Measurements from ENCODE around the gene NXF1. TPM values are rescaled to one million over a fixed set of nuclear protein-coding genes. Genes with fewer than 3 reads are reported as not detected.

The NXF1 gene
- total and polyA plus RNA-seq, 2 of the 13 experiments (the other 11 are each of a cell fraction or from before 2014, with no cell fraction given) = 30.4 to 30.9 TPM

GRCh38 chr11:62839050-62839945, 34.1 kb upstream of the NXF1 start, which contains the start of gene WDR74 (continued):
- TF ChIP-seq AHR (CRISPR knock-in tag; IDR thresholded peaks at IDR 0.05) (0 out of 2 replicates have a peak, but pooled peaks have one; percentile 84), MATR3 (CRISPR knock-in tag; IDR thresholded peaks at IDR 0.05) (no peak), CHD2 (IDR thresholded peaks at IDR 0.05; ENCODE audit: low read depth, low read length) (no peak), POLR2AphosphoS5 (IDR thresholded peaks at IDR 0.05; ENCODE audit: low read depth, low read length) (peak; percentile 96), GMEB1 (CRISPR knock-in tag; IDR thresholded peaks at IDR 0.05; ENCODE audit: borderline replicate concordance) (peak; percentile 82), ESRRA (CRISPR knock-in tag; IDR thresholded peaks at IDR 0.05; ENCODE audit: low read depth) (no peak), SNAI1 (CRISPR knock-in tag; IDR thresholded peaks at IDR 0.05; ENCODE audit: borderline replicate concordance) (peak; percentile 65; the same call in 1 of the 2 replicates), GFI1 (CRISPR knock-in tag; IDR thresholded peaks at IDR 0.05; ENCODE audit: borderline replicate concordance) (no peak), PLRG1 (conservative IDR thresholded peaks at IDR 0.05) (no peak), KDM6A (CRISPR knock-in tag; IDR thresholded peaks at IDR 0.05; ENCODE audit: low read depth) (no peak), FOXK2 (IDR thresholded peaks at IDR 0.05) (peak; percentile 96), GATAD2A (CRISPR knock-in tag; IDR thresholded peaks at IDR 0.05) (peak; percentile 76), ZNF556 (CRISPR knock-in tag; IDR thresholded peaks at IDR 0.05; ENCODE audit: borderline replicate concordance) (peak; percentile 69; the same call in 1 of the 2 replicates), ZNF263 (CRISPR knock-in tag; IDR thresholded peaks at IDR 0.05) (peak; percentile 55; the same call in 1 of the 2 replicates), THRA (CRISPR knock-in tag; IDR thresholded peaks at IDR 0.05; ENCODE audit: borderline replicate concordance) (peak; percentile 66; the same call in 1 of the 2 replicates), ONECUT2 (CRISPR knock-in tag; IDR thresholded peaks at IDR 0.05) (no peak), MYNN (CRISPR knock-in tag; IDR thresholded peaks at IDR 0.05; ENCODE audit: low read depth) (peak; percentile 58; the same call in 1 of the 2 replicates), THYN1 (CRISPR knock-in tag; IDR thresholded peaks at IDR 0.05; ENCODE audit: borderline replicate concordance, low read depth) (no peak), ZHX1 (CRISPR knock-in tag; IDR thresholded peaks at IDR 0.05; ENCODE audit: low read depth) (peak; percentile 97), ZNF512 (CRISPR knock-in tag; IDR thresholded peaks at IDR 0.05) (no peak), RAD51 (IDR thresholded peaks at IDR 0.05; ENCODE audit: borderline replicate concordance) (no peak), NCOR1 (IDR thresholded peaks at IDR 0.05; ENCODE audit: borderline replicate concordance, low read length) (peak; percentile 12; the same call in 1 of the 2 replicates), ZBTB7A (CRISPR knock-in tag; IDR thresholded peaks at IDR 0.05) (peak; percentile 56; the same call in 1 of the 2 replicates), ZFP62 (CRISPR knock-in tag; IDR thresholded peaks at IDR 0.05) (no peak)
